Fibroblast of pulmonary artery (primary cell): Measurements from ENCODE around the gene CENPH.

Experiments
- DNase-seq: peaks from one replicate; pipeline ENCODE4 v3.0.0-alpha.2; 2010; ENCODE audit warnings: low read depth
- H3K4me3 ChIP-seq: replicated peaks from 2 replicates; pipeline ENCODE4 v1.5.1; 2011; ENCODE audit warnings: low read depth, mild to moderate bottlenecking, control low read depth, low read length, moderate library complexity
- CTCF ChIP-seq: IDR thresholded peaks from 2 replicates; pipeline ENCODE4 v1.5.1; 2011; ENCODE audit warnings: mild to moderate bottlenecking, control low read depth, low read length, inconsistent platforms; ENCODE audit errors: missing control alignments

Gene CENPH

GRCh38 chr5:69209602-69210001, 20.2 kb downstream of the CENPH start:
- no peak overlapping the region for H3K4me3 ChIP-seq
- TF ChIP-seq CTCF: no peak
- DNase-seq: peak; percentile 33

GRCh38 chr5:69211200-69211599, 21.8 kb downstream of the CENPH start:
- H3K4me3 ChIP-seq: no peak overlapping the region
- TF ChIP-seq CTCF: no peak
- no peak for DNase-seq

GRCh38 chr5:69212022-69212421, 22.6 kb downstream of the CENPH start:
- no peak for TF ChIP-seq CTCF
- no peak overlapping the region for H3K4me3 ChIP-seq
- DNase-seq: no peak

- peak; percentile 71 for DNase-seq
- no peak overlapping the region for H3K4me3 ChIP-seq
- TF ChIP-seq CTCF: no peak
Observed at GRCh38 chr5:69213513-69214215, 24.3 kb downstream of the CENPH start.

GRCh38 chr5:69217151-69217511, 27.7 kb downstream of the CENPH start:
- no peak for DNase-seq
- H3K4me3 ChIP-seq: peak overlapping the region; percentile 99
- TF ChIP-seq CTCF: no peak

GRCh38 chr5:69217548-69218526, 28.5 kb downstream of the CENPH start:
- TF ChIP-seq CTCF: peak; percentile 7
- H3K4me3 ChIP-seq: peak overlapping the region; percentile 99
- peak; percentile 92 for DNase-seq
